Central memory CD8-positive, alpha-beta T cell (primary cell): ENCODE results near the gene SLC46A3.
"Not testable (repeated sequence)": the region's sequence is repeated elsewhere in the genome, so short reads cannot be mapped to it uniquely, and the experiment has no call there.

Experiments used
- ATAC-seq: fragments of 150-1000 bp; cut with Tn5 transposase; replicated peaks from 2 replicates; pipeline ENCODE4 v1.10.0; 2022; ENCODE audit warnings: mild to moderate bottlenecking, moderate FRiP score, moderate number of reproducible peaks; ENCODE audit not compliant: poor library complexity, severe bottlenecking; ENCODE audit errors: extremely low read depth
- DNase-seq, 2 donors: peaks; one replicate each; pipeline ENCODE4 v3.0.0; 2021; ENCODE audit warnings: low spot score in 2 of 2
- H3K27ac Mint-ChIP-seq: one replicate; pipeline ENCODE4 v1.8.0; 2022; ENCODE audit warnings: low read depth, mild to moderate bottlenecking, moderate library complexity, mixed read lengths
- H3K27me3 Mint-ChIP-seq: one replicate; pipeline ENCODE4 v1.8.0; 2022; ENCODE audit warnings: mixed read lengths
- H3K36me3 Mint-ChIP-seq: one replicate; pipeline ENCODE4 v1.8.0; 2022; ENCODE audit warnings: mild to moderate bottlenecking, moderate library complexity, mixed read lengths; ENCODE audit not compliant: insufficient read depth
- H3K4me1 Mint-ChIP-seq: one replicate; pipeline ENCODE4 v1.8.0; 2022; ENCODE audit warnings: mixed read lengths
- H3K4me3 Mint-ChIP-seq: one replicate; pipeline ENCODE4 v1.8.0; 2022; ENCODE audit warnings: mild to moderate bottlenecking, moderate library complexity, mixed read lengths
- H3K9me3 Mint-ChIP-seq: one replicate; pipeline ENCODE4 v1.8.0; 2022; ENCODE audit warnings: mixed read lengths

SLC46A3 gene

GRCh38 chr13:28697441-28697840 lies 21.3 kb downstream of the SLC46A3 start:
- no peak for ATAC-seq
- peaks cover 5% of the 10 kb centered on the region for H3K9me3 Mint-ChIP-seq
- no peaks in the 10 kb centered on the region for H3K4me1 Mint-ChIP-seq
- H3K36me3 Mint-ChIP-seq: peaks cover 26% of the 10 kb centered on the region
- DNase-seq: no peak
- H3K27me3 Mint-ChIP-seq: no peaks in the 10 kb centered on the region
- H3K4me3 Mint-ChIP-seq: no peak overlapping the region
- H3K27ac Mint-ChIP-seq: no peak overlapping the region

GRCh38 chr13:28693605-28694491 lies 24.9 kb downstream of the SLC46A3 start:
- H3K4me1 Mint-ChIP-seq, H3K36me3 Mint-ChIP-seq, ATAC-seq, H3K27me3 Mint-ChIP-seq, H3K27ac Mint-ChIP-seq, H3K4me3 Mint-ChIP-seq, DNase-seq: not testable (repeated sequence)
- H3K9me3 Mint-ChIP-seq: peaks cover 11% of the 10 kb centered on the region

DNA sequence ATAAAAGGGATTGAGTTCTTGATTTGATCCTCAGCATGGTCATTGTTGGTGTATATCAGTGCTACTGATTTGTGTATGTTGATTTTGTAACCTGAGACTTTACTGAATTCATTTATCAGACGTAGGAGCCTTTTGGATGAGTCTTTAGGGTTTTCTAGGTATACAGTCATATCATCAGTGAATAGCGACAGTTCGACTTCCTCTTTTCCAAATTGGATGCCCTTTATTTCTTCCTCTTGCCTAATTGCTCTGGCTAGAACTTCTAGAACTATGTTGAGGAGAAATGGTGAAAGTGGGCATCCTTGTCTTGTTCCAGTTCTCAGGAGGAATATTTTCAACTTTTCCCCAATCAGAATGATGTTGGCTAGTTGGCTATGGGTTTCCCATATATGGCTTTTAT lies 32.9 kb downstream of the SLC46A3 start:
- H3K4me1 Mint-ChIP-seq: no peaks in the 10 kb centered on the region
- H3K9me3 Mint-ChIP-seq: peaks cover 7% of the 10 kb centered on the region
- no peak for DNase-seq
- no peak overlapping the region for H3K27ac Mint-ChIP-seq
- H3K4me3 Mint-ChIP-seq: no peak overlapping the region
- no peaks in the 10 kb centered on the region for H3K27me3 Mint-ChIP-seq
- no peak for ATAC-seq
- no peaks in the 10 kb centered on the region for H3K36me3 Mint-ChIP-seq

DNA sequence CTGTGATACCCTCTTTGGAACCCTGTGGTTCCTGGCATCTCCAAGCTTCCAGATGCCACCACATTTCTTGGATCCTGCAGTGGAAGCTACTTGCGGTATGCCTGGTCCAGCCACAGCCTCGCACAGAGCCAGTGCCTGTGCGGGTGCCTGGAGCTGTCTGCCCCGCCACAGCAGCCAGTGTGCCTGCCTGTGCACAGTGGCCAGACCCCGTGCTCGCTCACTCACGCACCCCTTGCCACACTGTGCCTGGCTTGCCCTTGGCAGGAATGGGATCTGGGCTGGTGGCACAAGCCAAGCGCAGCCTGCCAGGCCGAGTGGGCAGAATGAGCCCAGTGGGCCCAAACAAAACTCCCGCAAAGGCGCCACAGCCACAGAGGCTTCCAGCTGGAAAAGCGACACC lies 33.7 kb downstream of the SLC46A3 start:
- H3K36me3 Mint-ChIP-seq: no peaks in the 10 kb centered on the region
- DNase-seq (no peak), ATAC-seq (no peak)
- no peaks in the 10 kb centered on the region for H3K4me1 Mint-ChIP-seq
- H3K27me3 Mint-ChIP-seq: no peaks in the 10 kb centered on the region
- H3K9me3 Mint-ChIP-seq: peaks cover 5% of the 10 kb centered on the region
- H3K4me3 Mint-ChIP-seq: no peak overlapping the region
- no peak overlapping the region for H3K27ac Mint-ChIP-seq

DNA sequence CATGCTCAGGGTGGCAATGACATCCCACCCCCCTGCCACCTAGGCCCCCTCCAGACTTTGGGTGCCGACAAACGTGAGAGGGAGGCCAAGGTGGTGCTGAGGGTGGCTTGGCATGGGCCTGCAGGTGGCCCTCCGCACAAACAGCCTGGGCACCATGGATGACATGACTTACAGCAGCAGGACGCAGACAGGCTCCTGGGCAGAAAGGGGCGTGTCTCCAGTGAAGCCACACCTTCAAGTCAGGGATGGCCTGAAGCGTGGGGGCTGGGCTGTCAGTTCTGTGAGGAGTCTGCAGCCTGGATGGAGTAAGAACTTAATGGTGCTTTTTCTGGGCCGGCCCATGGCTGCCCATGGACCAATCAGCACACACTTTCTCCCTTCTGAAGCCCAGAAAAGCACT lies 34.5 kb downstream of the SLC46A3 start:
- Mint-ChIP-seq H3K4me1 (no peaks in the 10 kb centered on the region), H3K4me3 (no peak overlapping the region), H3K36me3 (peaks cover 5% of the 10 kb centered on the region), H3K27ac (no peak overlapping the region), H3K27me3 (no peaks in the 10 kb centered on the region), H3K9me3 (peaks cover 5% of the 10 kb centered on the region)
- ATAC-seq (no peak), DNase-seq (no peak)

DNA sequence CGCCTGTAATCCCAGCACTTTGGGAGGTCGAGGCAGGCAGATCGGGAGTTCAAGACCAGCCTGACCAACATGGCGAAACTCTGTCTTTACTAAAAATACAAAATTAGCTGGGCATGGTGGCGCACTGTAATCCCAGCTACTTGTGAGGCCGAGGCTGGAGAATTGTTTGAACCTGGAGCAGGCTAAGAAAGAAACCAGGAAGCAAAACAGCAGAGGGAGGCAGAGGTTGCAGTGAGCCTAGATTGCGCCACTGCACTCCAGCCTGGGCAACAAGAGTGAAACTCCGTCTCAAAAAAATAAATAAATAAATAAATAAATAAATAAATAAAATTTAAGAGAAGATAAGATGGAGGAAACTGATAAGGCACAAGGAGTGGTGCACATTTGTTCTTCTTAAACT lies 35.6 kb downstream of the SLC46A3 start:
- not testable (repeated sequence) for H3K4me1 Mint-ChIP-seq, H3K9me3 Mint-ChIP-seq, DNase-seq, H3K4me3 Mint-ChIP-seq, H3K27me3 Mint-ChIP-seq, ATAC-seq, H3K36me3 Mint-ChIP-seq, H3K27ac Mint-ChIP-seq

- Mint-ChIP-seq H3K4me1 (no peaks in the 10 kb centered on the region), H3K9me3 (no peaks in the 10 kb centered on the region), H3K27me3 (no peaks in the 10 kb centered on the region), H3K36me3 (peaks cover 29% of the 10 kb centered on the region), H3K4me3 (no peak overlapping the region), H3K27ac (peak overlapping the region; percentile 57)
- DNase-seq: no peak
- ATAC-seq: no peak
Measured at GRCh38 chr13:28680541-28680940, 38.2 kb downstream of the SLC46A3 start.

- Mint-ChIP-seq H3K27me3 (no peaks in the 10 kb centered on the region), H3K36me3 (peaks cover 35% of the 10 kb centered on the region), H3K4me3 (no peak overlapping the region), H3K4me1 (peaks cover under 1% of the 10 kb centered on the region), H3K9me3 (no peaks in the 10 kb centered on the region), H3K27ac (no peak overlapping the region)
- ATAC-seq (no peak), DNase-seq (no peak)
Measured at GRCh38 chr13:28679628-28680027, 39.1 kb downstream of the SLC46A3 start.

DNA sequence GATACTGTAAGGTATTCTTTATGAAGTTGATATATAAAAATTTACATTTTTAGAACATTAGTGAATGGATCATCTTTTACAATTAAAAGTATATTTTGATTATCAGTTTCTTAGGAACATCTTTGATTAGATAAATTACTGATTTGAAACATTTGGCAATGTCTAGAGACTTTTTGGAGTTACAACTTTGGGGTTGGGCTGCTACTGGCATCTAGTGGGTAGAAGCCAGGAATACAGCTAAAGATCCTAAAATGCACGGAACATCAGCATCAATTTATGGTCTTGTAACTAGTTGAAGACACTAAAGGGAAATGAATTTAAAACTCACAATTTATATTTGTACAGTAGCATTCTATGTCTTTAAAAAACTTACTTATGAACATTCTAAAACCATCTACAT lies 40.0 kb downstream of the SLC46A3 start:
- Mint-ChIP-seq H3K9me3 (no peaks in the 10 kb centered on the region), H3K36me3 (peaks cover 43% of the 10 kb centered on the region), H3K27ac (no peak overlapping the region), H3K4me3 (no peak overlapping the region), H3K27me3 (no peaks in the 10 kb centered on the region), H3K4me1 (peaks cover 8% of the 10 kb centered on the region)
- DNase-seq: no peak
- no peak for ATAC-seq

GRCh38 chr13:28671126-28671792 lies 47.5 kb downstream of the SLC46A3 start:
- Mint-ChIP-seq H3K9me3 (no peaks in the 10 kb centered on the region), H3K36me3 (peaks cover 90% of the 10 kb centered on the region), H3K4me3 (no peak overlapping the region), H3K4me1 (peaks cover 25% of the 10 kb centered on the region), H3K27me3 (no peaks in the 10 kb centered on the region), H3K27ac (no peak overlapping the region)
- ATAC-seq: no peak
- DNase-seq: no peak

GRCh38 chr13:28666897-28667488 lies 51.8 kb downstream of the SLC46A3 start:
- no peaks in the 10 kb centered on the region for H3K9me3 Mint-ChIP-seq
- no peaks in the 10 kb centered on the region for H3K27me3 Mint-ChIP-seq
- H3K27ac Mint-ChIP-seq: no peak overlapping the region
- no peak for ATAC-seq
- H3K36me3 Mint-ChIP-seq: peaks cover 89% of the 10 kb centered on the region
- no peak overlapping the region for H3K4me3 Mint-ChIP-seq
- peaks cover 37% of the 10 kb centered on the region for H3K4me1 Mint-ChIP-seq
- no peak for DNase-seq

GRCh38 chr13:28659621-28659970 lies 59.2 kb downstream of the SLC46A3 start:
- ATAC-seq: peak; percentile 71

More at GRCh38 chr13:28659621-28659970, 59.2 kb downstream of the SLC46A3 start:
- H3K4me1 Mint-ChIP-seq: peaks cover 64% of the 10 kb centered on the region
- H3K9me3 Mint-ChIP-seq: no peaks in the 10 kb centered on the region
- peaks cover 37% of the 10 kb centered on the region for H3K36me3 Mint-ChIP-seq
- no peaks in the 10 kb centered on the region for H3K27me3 Mint-ChIP-seq
- DNase-seq: no peak
- peak overlapping the region; percentile 97 for H3K27ac Mint-ChIP-seq
- peak overlapping the region; percentile 92 for H3K4me3 Mint-ChIP-seq
